Smooth muscle cell (in vitro differentiated cells): ENCODE measurements around the gene DHRS9. TPM values are rescaled to one million over a fixed set of nuclear protein-coding genes. Genes with fewer than 3 reads are reported as not detected.

Source experiments
- DNase-seq: peaks from one replicate; lab custom pipeline; 2025; ENCODE audit not compliant: unreplicated experiment; lab: John Stamatoyannopoulos, UW
- H2AFZ ChIP-seq: fragments of 200-600 bp; sonication (generic); 2 replicates; pipeline ENCODE4 v1.6.0; 2016; ENCODE audit warnings: antibody characterized with exemption, low read depth, mild to moderate bottlenecking
- H3F3A ChIP-seq: fragments of 200-600 bp; sonication (generic); 2 replicates; pipeline ENCODE4 v1.6.0; 2017; ENCODE audit warnings: antibody characterized with exemption, low read depth
- H3K27ac ChIP-seq: fragments of 200-600 bp; sonication (generic); 2 replicates; pipeline ENCODE4 v1.5.1; 2016; ENCODE audit warnings: low read depth, mild to moderate bottlenecking
- H3K27me3 ChIP-seq: fragments of 200-600 bp; sonication (generic); 2 replicates; pipeline ENCODE4 v1.6.1; 2016; ENCODE audit warnings: low read depth, mild to moderate bottlenecking
- H3K36me3 ChIP-seq: fragments of 200-600 bp; sonication (generic); 2 replicates; pipeline ENCODE4 v1.5.1; 2016; ENCODE audit warnings: low read depth
- H3K4me1 ChIP-seq: fragments of 200-600 bp; sonication (generic); 2 replicates; pipeline ENCODE4 v1.5.1; 2016; ENCODE audit warnings: low read depth
- H3K4me2 ChIP-seq: fragments of 200-600 bp; sonication (generic); 2 replicates; pipeline ENCODE4 v1.6.0; 2016; ENCODE audit warnings: mild to moderate bottlenecking
- H3K4me3 ChIP-seq: fragments of 200-600 bp; sonication (generic); 2 replicates; pipeline ENCODE4 v1.5.1; 2016; ENCODE audit warnings: mild to moderate bottlenecking
- H3K79me2 ChIP-seq: fragments of 200-600 bp; sonication (generic); 2 replicates; pipeline ENCODE4 v1.6.0; 2016; ENCODE audit warnings: low read depth, mild to moderate bottlenecking
- H3K9ac ChIP-seq: fragments of 200-600 bp; sonication (generic); 2 replicates; pipeline ENCODE4 v1.6.0; 2016; ENCODE audit warnings: low read depth
- H3K9me3 ChIP-seq: fragments of 200-600 bp; sonication (generic); replicated peaks from 2 replicates; pipeline ENCODE4 v1.5.1; 2016; ENCODE audit warnings: low read depth
- H4K20me1 ChIP-seq: fragments of 200-600 bp; sonication (generic); 2 replicates; pipeline ENCODE4 v1.6.0; 2016; ENCODE audit warnings: low read depth
- WGBS: methylation state at CpG from one replicate; pipeline ENCODE4 v1.1.7; 2016; ENCODE audit warnings: low lambda C conversion rate; 5-methylcytosine and 5-hydroxymethylcytosine counted together
- polyA plus RNA-seq: library from polyadenylated mRNA; unstranded; fragments of >200 nt; fragmentation: Nextera tagmentation; extraction: Ambion mirVana; gene quantifications from 2 replicates; pipeline ENCODE4 v1.2.1, GENCODE V29; 2016
- total RNA-seq: library from RNA; depleted of rRNA; stranded (reverse); fragments of >200 nt; gene quantifications from 2 replicates; pipeline ENCODE4 v1.2.3, GENCODE V29; 2014
- TF ChIP-seq, protein P1 (sequence below): fragments of 200-600 bp; sonication (generic); IDR thresholded peaks from 2 replicates; pipeline ENCODE4 v1.5.1; 2017; ENCODE audit warnings: borderline replicate concordance, mild to moderate bottlenecking, antibody characterized with exemption; ENCODE audit not compliant: insufficient read depth, poor library complexity, severe bottlenecking

DHRS9 gene
- total and polyA plus RNA-seq, 2 experiments from 2014 or later: 0.09 to 0.38 TPM

GRCh38 chr2:169089182-169089581 lies 19.8 kb downstream of the DHRS9 start:
- H3K9me3 ChIP-seq: no peaks in the 10 kb centered on the region
- H3K4me3 ChIP-seq: no peak overlapping the region
- no peaks in the 10 kb centered on the region for H3K4me1 ChIP-seq
- H3K79me2 ChIP-seq: no peaks in the 10 kb centered on the region
- H3K27ac ChIP-seq: no peak overlapping the region
- H3K27me3 ChIP-seq: peaks cover 70% of the 10 kb centered on the region
- no peak overlapping the region for H3K9ac ChIP-seq
- no peak overlapping the region for H2AFZ ChIP-seq
- no peaks in the 10 kb centered on the region for H3K36me3 ChIP-seq
- 71% methylated on average over 2 of the region's 2 CpGs for WGBS
- TF ChIP-seq, protein P1, sequence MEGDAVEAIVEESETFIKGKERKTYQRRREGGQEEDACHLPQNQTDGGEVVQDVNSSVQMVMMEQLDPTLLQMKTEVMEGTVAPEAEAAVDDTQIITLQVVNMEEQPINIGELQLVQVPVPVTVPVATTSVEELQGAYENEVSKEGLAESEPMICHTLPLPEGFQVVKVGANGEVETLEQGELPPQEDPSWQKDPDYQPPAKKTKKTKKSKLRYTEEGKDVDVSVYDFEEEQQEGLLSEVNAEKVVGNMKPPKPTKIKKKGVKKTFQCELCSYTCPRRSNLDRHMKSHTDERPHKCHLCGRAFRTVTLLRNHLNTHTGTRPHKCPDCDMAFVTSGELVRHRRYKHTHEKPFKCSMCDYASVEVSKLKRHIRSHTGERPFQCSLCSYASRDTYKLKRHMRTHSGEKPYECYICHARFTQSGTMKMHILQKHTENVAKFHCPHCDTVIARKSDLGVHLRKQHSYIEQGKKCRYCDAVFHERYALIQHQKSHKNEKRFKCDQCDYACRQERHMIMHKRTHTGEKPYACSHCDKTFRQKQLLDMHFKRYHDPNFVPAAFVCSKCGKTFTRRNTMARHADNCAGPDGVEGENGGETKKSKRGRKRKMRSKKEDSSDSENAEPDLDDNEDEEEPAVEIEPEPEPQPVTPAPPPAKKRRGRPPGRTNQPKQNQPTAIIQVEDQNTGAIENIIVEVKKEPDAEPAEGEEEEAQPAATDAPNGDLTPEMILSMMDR: no peak
- H3F3A ChIP-seq: no peaks in the 10 kb centered on the region
- H3K4me2 ChIP-seq: no peak overlapping the region
- no peaks in the 10 kb centered on the region for H4K20me1 ChIP-seq
- DNase-seq: no peak

- H3K79me2 ChIP-seq: no peaks in the 10 kb centered on the region
- no peaks in the 10 kb centered on the region for H3F3A ChIP-seq
- DNase-seq: no peak
- H3K36me3 ChIP-seq: no peaks in the 10 kb centered on the region
- H3K9ac ChIP-seq: no peak overlapping the region
- no peak overlapping the region for H3K4me2 ChIP-seq
- H2AFZ ChIP-seq: no peak overlapping the region
- H3K4me1 ChIP-seq: no peaks in the 10 kb centered on the region
- H3K4me3 ChIP-seq: no peak overlapping the region
- TF ChIP-seq, protein P1: no peak
- H3K27me3 ChIP-seq: peaks cover 60% of the 10 kb centered on the region
- WGBS: 93% methylated on average over 6 of the region's 6 CpGs
- H4K20me1 ChIP-seq: no peaks in the 10 kb centered on the region
- no peak overlapping the region for H3K27ac ChIP-seq
- H3K9me3 ChIP-seq: no peaks in the 10 kb centered on the region
These were observed 20.9 kb downstream of the DHRS9 start for GRCh38 chr2:169090133-169090820.

DNA sequence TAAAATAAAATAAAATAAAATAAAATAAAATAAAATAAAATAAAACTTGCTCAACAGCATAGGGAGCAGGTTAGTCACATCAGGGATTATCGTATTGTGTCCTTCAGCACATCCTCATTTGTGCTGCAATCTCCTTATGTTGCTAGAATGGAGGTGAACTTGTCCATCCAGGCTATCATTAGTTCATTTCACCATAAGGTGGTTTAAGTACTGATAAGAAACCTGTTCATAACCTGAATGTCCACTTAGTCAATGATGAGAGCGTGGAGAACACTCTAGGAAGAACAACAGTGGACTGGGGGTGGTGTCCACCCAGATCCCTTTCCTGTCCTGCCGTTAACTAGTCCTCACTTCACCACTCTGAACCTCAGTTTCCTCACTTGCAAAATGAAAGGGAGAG lies 21.9 kb downstream of the DHRS9 start:
- TF ChIP-seq, protein P1: no peak
- no peaks in the 10 kb centered on the region for H3K36me3 ChIP-seq
- no peak overlapping the region for H2AFZ ChIP-seq
- H3K79me2 ChIP-seq: no peaks in the 10 kb centered on the region
- H3K27me3 ChIP-seq: peaks cover 51% of the 10 kb centered on the region
- H3K9me3 ChIP-seq: no peaks in the 10 kb centered on the region
- H3K4me2 ChIP-seq: no peak overlapping the region
- H3K27ac ChIP-seq: no peak overlapping the region
- DNase-seq: no peak
- H3K4me1 ChIP-seq: no peaks in the 10 kb centered on the region
- no peaks in the 10 kb centered on the region for H4K20me1 ChIP-seq
- H3K9ac ChIP-seq: no peak overlapping the region
- 90% methylated on average over 3 of the region's 3 CpGs for WGBS
- peaks cover 6% of the 10 kb centered on the region for H3F3A ChIP-seq
- H3K4me3 ChIP-seq: no peak overlapping the region

DNA sequence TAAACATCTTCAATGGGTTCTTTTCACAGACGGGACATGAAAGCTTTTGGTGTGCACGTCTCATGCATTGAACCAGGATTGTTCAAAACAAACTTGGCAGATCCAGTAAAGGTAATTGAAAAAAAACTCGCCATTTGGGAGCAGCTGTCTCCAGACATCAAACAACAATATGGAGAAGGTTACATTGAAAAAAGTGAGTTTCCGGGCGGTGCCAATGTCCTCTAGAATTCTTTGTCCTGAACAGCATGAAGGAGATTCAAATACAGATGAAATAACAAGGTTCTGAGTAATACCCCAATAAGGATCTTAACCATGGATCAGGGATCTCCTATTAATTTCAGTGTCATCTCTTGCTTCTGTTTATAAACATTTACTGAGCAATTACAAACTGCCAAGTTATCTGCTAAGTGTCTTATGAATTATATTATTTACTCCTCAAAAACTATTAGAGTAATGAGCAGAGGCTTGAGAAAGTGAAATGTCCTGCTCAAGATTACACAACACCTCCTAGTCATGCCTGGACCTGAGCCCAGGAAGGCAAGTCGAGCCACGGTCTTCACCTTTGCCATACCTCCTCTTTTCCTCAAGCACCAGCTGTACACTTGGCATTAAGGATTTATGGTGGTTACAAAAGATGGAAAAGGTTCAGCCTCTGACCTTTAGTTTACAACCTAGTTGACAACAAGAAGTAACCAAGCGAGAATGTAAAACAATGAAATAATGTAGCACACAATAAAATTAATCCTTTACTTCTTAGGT lies 22.6 kb downstream of the DHRS9 start:
- Histone ChIP-seq H3K79me2 (no peaks in the 10 kb centered on the region), H3K4me2 (no peak overlapping the region), H3K36me3 (no peaks in the 10 kb centered on the region), H3K27ac (no peak overlapping the region), H3K9me3 (no peaks in the 10 kb centered on the region), H3F3A (peaks cover 6% of the 10 kb centered on the region), H3K4me3 (no peak overlapping the region), H3K27me3 (peaks cover 50% of the 10 kb centered on the region), H3K9ac (no peak overlapping the region), H3K4me1 (no peaks in the 10 kb centered on the region), H2AFZ (no peak overlapping the region), H4K20me1 (no peaks in the 10 kb centered on the region)
- no peak for DNase-seq
- WGBS: 88% methylated on average over 8 of the region's 8 CpGs
- TF ChIP-seq, protein P1: no peak
